EL (cell line): ENCODE measurements around the gene STK32C.

Source experiments
- DNase-seq: peaks from one replicate; pipeline ENCODE4 v3.0.0-alpha.2; 2016

The STK32C gene

GRCh38 chr10:132307823-132308586, at the start of gene STK32C:
Gene STK32C (minus strand): TSS chr10:132307950. CDS start chr10:132307833, 117 bp downstream.
- peak; percentile 89 for DNase-seq

GRCh38 chr10:132356621-132357195, 49.0 kb upstream of the STK32C start:
- no peak for DNase-seq

- no peak for DNase-seq
Observed at GRCh38 chr10:132355754-132356153, 48.0 kb upstream of the STK32C start.

- no peak for DNase-seq
Observed at GRCh38 chr10:132355297-132355696, 47.5 kb upstream of the STK32C start.

- no peak for DNase-seq
Observed at GRCh38 chr10:132354356-132355094, 46.8 kb upstream of the STK32C start.

GRCh38 chr10:132353456-132354355, 46.0 kb upstream of the STK32C start:
- no peak for DNase-seq

GRCh38 chr10:132352462-132353308, 44.9 kb upstream of the STK32C start:
- peak; percentile 45 for DNase-seq

GRCh38 chr10:132351611-132352010, 43.9 kb upstream of the STK32C start:
- DNase-seq, result no peak

- DNase-seq, result no peak
Observed at GRCh38 chr10:132350946-132351345, 43.2 kb upstream of the STK32C start.

- DNase-seq, result no peak
Observed at GRCh38 chr10:132350391-132350790, 42.6 kb upstream of the STK32C start.

GRCh38 chr10:132349766-132350165, 42.0 kb upstream of the STK32C start:
- no peak for DNase-seq

- no peak for DNase-seq
Observed at GRCh38 chr10:132347931-132348267, 40.1 kb upstream of the STK32C start.

GRCh38 chr10:132347211-132347930, 39.6 kb upstream of the STK32C start:
- DNase-seq, result no peak

- DNase-seq, result no peak
Observed at GRCh38 chr10:132346806-132347205, 39.1 kb upstream of the STK32C start.

- DNase-seq, result no peak
Observed at GRCh38 chr10:132345345-132345744, 37.6 kb upstream of the STK32C start.

- DNase-seq, result no peak
Observed at GRCh38 chr10:132344386-132344785, 36.6 kb upstream of the STK32C start.

- no peak for DNase-seq
Observed at GRCh38 chr10:132342553-132342952, 34.8 kb upstream of the STK32C start.

GRCh38 chr10:132341781-132342180, 34.0 kb upstream of the STK32C start:
- DNase-seq, result no peak

GRCh38 chr10:132341017-132341416, 33.3 kb upstream of the STK32C start:
- no peak for DNase-seq

- no peak for DNase-seq
Observed at GRCh38 chr10:132339276-132339675, 31.5 kb upstream of the STK32C start.

GRCh38 chr10:132338876-132339275, 31.1 kb upstream of the STK32C start:
- no peak for DNase-seq
